K562 (cell line): ENCODE measurements around the gene MBD3L4. TPM values are rescaled to one million over a fixed set of nuclear protein-coding genes. Genes with fewer than 3 reads are reported as not detected.
"Not testable (repeated sequence)": the region's sequence is repeated elsewhere in the genome, so short reads cannot be mapped to it uniquely, and the experiment has no call there.

Source experiments
- ATAC-seq: fragments of 200-7000 bp; cut with Tn5 transposase; 3 replicates; pipeline ENCODE4 v1.9.1; 2020; ENCODE audit warnings: moderate library complexity
- BruUV-seq: library from RNA; stranded (reverse); fragments of 400-500 nt; replicated peaks from 2 replicates; lab custom pipeline; 2021; lab: Mats Ljungman, UMichigan
- CTCF ChIA-PET: fragments of 300-600 bp; formaldehyde crosslinking; extraction: SDS; loops from one replicate; lab custom pipeline; 2021; ENCODE audit warnings: low intra/inter-chr PET ratio; lab: Yijun Ruan, JAX
- POLR2A ChIA-PET: fragments of 300-600, 350-650 bp; sonication (Branson Sonifier 250); formaldehyde crosslinking; extraction: SDS; loops from one replicate; lab custom pipeline; 2021; ENCODE audit warnings: antibody characterized with exemption, inconsistent platforms; lab: Yijun Ruan, JAX
- DNase-seq, 4 experiments: peaks; one replicate each; pipeline versions ENCODE4 v3.0.0 to v3.0.0-alpha.2; 2011 to 2018; ENCODE audit warnings: low spot score in 3 of 4, mixed read lengths in 3 of 4; ENCODE audit errors: extremely low read depth in 1 of 4
- FAIRE-seq: peaks from 2 replicates; lab custom pipeline; 2011; peaks lifted over from hg19 to GRCh38; lab: Jason Lieb, UNC
- H2AFZ ChIP-seq: 2 replicates; pipeline ENCODE4 v1.6.0; 2011; ENCODE audit warnings: low read depth, low read length, control low read depth, inconsistent platforms
- H3K27ac ChIP-seq: fragments of 200-600 bp; 3 replicates; pipeline ENCODE4 v1.8.0; 2011; ENCODE audit warnings: low read depth, mild to moderate bottlenecking, control low read depth, inconsistent platforms, low read length, moderate library complexity, mixed read lengths; ENCODE audit errors: extremely low read depth
- H3K27me3 ChIP-seq, 2 experiments: fragments of 300-600 bp in 1 of 2; 2 replicates in 1 of 2; 3 replicates in 1 of 2; pipeline versions ENCODE4 v1.6.0 to v1.8.0; 2011; ENCODE audit warnings: inconsistent platforms in 2 of 2, low read length in 2 of 2, mild to moderate bottlenecking in 1 of 2, mixed read lengths in 1 of 2, moderate library complexity in 1 of 2; ENCODE audit not compliant: control insufficient read depth in 2 of 2, insufficient read depth in 2 of 2
- H3K36me3 ChIP-seq: fragments of 300-600 bp; 3 replicates; pipeline ENCODE4 v1.8.0; 2011; ENCODE audit warnings: mild to moderate bottlenecking, low read length, inconsistent platforms; ENCODE audit not compliant: control insufficient read depth, insufficient read depth
- H3K4me1 ChIP-seq, 2 experiments: fragments of 200-600 bp in 1 of 2; replicated peaks in 1 of 2; 2 replicates in 1 of 2; 3 replicates in 1 of 2; pipeline versions ENCODE4 v1.5.1 to v1.8.0; 2011; ENCODE audit warnings: inconsistent platforms in 2 of 2, low read length in 2 of 2, mild to moderate bottlenecking in 1 of 2, mixed read lengths in 1 of 2, moderate library complexity in 1 of 2; ENCODE audit not compliant: control insufficient read depth in 2 of 2, insufficient read depth in 2 of 2
- H3K4me2 ChIP-seq: 2 replicates; pipeline ENCODE4 v1.6.1; 2011; ENCODE audit warnings: low read length, control low read depth, inconsistent platforms, mixed read lengths; ENCODE audit not compliant: insufficient read depth
- H3K4me3 ChIP-seq: fragments of 200-600 bp; sonication (generic), shearing (Covaris generic); 2 replicates; pipeline ENCODE4 v1.5.1; 2016; ENCODE audit warnings: control low read depth, inconsistent platforms
- H3K79me2 ChIP-seq: fragments of 200-600 bp; 3 replicates; pipeline ENCODE4 v1.8.0; 2011; ENCODE audit warnings: low read length, inconsistent platforms; ENCODE audit not compliant: control insufficient read depth, insufficient read depth
- H3K9ac ChIP-seq, 2 experiments: 2 replicates each; pipeline versions ENCODE4 v1.6.0 to v1.6.1; 2011; ENCODE audit warnings: low read depth in 2 of 2, low read length in 2 of 2, control low read depth in 1 of 2, inconsistent platforms in 1 of 2, mild to moderate bottlenecking in 1 of 2, mixed read lengths in 1 of 2; ENCODE audit not compliant: insufficient read depth in 1 of 2
- H3K9me1 ChIP-seq: one replicate; pipeline ENCODE4 v1.6.0; 2011; ENCODE audit warnings: inconsistent platforms, mild to moderate bottlenecking, low read length, moderate library complexity; ENCODE audit not compliant: control insufficient read depth, insufficient read depth
- H3K9me3 ChIP-seq: replicated peaks from 2 replicates; pipeline ENCODE4 v1.5.1; 2011; ENCODE audit warnings: low read depth, low read length, inconsistent platforms; ENCODE audit not compliant: control insufficient read depth, insufficient read depth
- H4K20me1 ChIP-seq: replicated peaks from 2 replicates; pipeline ENCODE4 v1.6.1; 2011; ENCODE audit warnings: low read length, inconsistent platforms, mixed read lengths; ENCODE audit not compliant: control insufficient read depth, insufficient read depth
- BCOR ChIP-seq: fragments of 450-650 bp; IDR thresholded peaks from 2 replicates; pipeline ENCODE4 v1.6.1; 2016
- CHD1 ChIP-seq: fragments of 200-600 bp; sonication (generic); IDR thresholded peaks from one replicate; pipeline ENCODE4 v1.6.1; 2012; ENCODE audit warnings: mild to moderate bottlenecking, moderate library complexity, low read length, inconsistent platforms
- DPF2 ChIP-seq: fragments of 450-650 bp; IDR thresholded peaks from 2 replicates; pipeline ENCODE4 v1.6.1; 2016
- MYNN ChIP-seq, 2 experiments: sonication (generic); formaldehyde crosslinking in 1 of 2; IDR thresholded peaks; 2 replicates each; pipeline versions ENCODE4 v1.5.0 to v1.6.1; 2016 to 2020; ENCODE audit warnings: antibody characterized with exemption in 1 of 2, missing genetic modification reagents in 1 of 2
- SIN3A ChIP-seq, 2 experiments: fragments of 150-350 bp in 1 of 2; IDR thresholded peaks; 2 replicates each; pipeline ENCODE4 v1.6.1; 2011 to 2016; ENCODE audit warnings: borderline replicate concordance in 2 of 2, low read depth in 2 of 2, low read length in 2 of 2, mild to moderate bottlenecking in 2 of 2, moderate library complexity in 2 of 2; ENCODE audit not compliant: control insufficient read depth in 1 of 2
- WGBS: fragments of 100-300 bp; shearing (Covaris generic); methylation state at CpG from one replicate; pipeline ENCODE4 v1.1.6; 2016; ENCODE audit warnings: low coverage, mixed read lengths; ENCODE audit not compliant: insufficient coverage; ENCODE audit errors: missing lambda C conversion rate; 5-methylcytosine and 5-hydroxymethylcytosine counted together
- in situ Hi-C: fragments of 300-500 bp; cut with MboI; formaldehyde crosslinking; loops from 4 replicates; pipeline ENCODE4 v1.15.0; 2018; ENCODE audit warnings: inconsistent platforms, mixed read lengths
- intact Hi-C: fragments of 100-400 bp; cut with micrococcal nuclease; formaldehyde crosslinking; loops from 2 replicates; pipeline ENCODE4 v1.14.2; 2022
- polyA plus RNA-seq, 8 experiments: library from polyadenylated mRNA; depleted of rRNA in 4 of 8; stranded (reverse) in 5 of 8; unstranded in 3 of 8; fragments of >200 nt; fragmentation: Nextera tagmentation in 2 of 8; fragmentation: Illumina TruSeq in 1 of 8; extraction: Ambion mirVana in 2 of 8; extraction: Trizol in 1 of 8; gene quantifications; 2 replicates each; pipeline versions ENCODE4 v1.2.1 to v1.2.3, GENCODE V29; 2011 to 2014; ENCODE audit warnings: inconsistent platforms in 1 of 8, missing spikeins in 1 of 8
- total RNA-seq, 7 experiments: library from RNA; depleted of rRNA in 6 of 7; stranded (reverse); fragments of >200 nt in 6 of 7; fragmentation: Illumina TruSeq in 2 of 7; extraction: Trizol in 2 of 7; gene quantifications; 2 replicates each; pipeline versions ENCODE4 v1.2.1 to v1.2.3, GENCODE V29; 2011 to 2021; ENCODE audit warnings: low replicate concordance in 1 of 7
- TF ChIP-seq, protein P1 (sequence below): sonication (generic); formaldehyde crosslinking; IDR thresholded peaks from 2 replicates; pipeline ENCODE4 v1.5.0; 2020; ENCODE audit warnings: missing genetic modification reagents
- TF ChIP-seq, protein P2 (sequence below): sonication (generic); formaldehyde crosslinking; IDR thresholded peaks from 2 replicates; pipeline ENCODE4 v1.8.0; 2022; ENCODE audit warnings: mild to moderate bottlenecking, missing genetic modification reagents

MBD3L4 gene
- total and polyA plus RNA-seq, 9 of the 15 experiments (the other 6 are each of a cell fraction or from before 2014, with no cell fraction given): not detected

DNA sequence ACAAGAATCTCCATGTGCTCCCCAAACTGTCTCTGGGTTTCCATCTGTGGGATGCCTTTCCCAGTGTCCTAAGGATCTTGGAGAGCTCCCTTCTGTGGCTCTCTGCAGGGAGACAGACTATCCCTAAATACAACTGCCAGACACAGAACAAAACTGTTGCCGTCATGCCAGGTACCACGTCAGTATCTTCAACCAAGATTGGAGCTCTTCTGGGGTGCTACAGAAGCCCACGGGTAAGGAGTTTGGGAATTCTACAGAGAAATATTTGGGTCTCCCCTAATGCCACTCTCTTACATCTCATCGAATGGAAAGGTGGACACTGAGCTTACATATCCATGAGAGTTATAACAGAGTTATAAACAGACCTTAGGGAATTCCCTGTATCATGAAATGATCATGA lies 23.4 kb upstream of the MBD3L4 start:
- H3K9me3 ChIP-seq: no peaks in the 10 kb centered on the region
- ChIA-PET CTCF (no interaction called here), POLR2A (no interaction called here)
- BruUV-seq: no TSS peak
- FAIRE-seq (no peak), DNase-seq (no peak), ATAC-seq (no peak)
- no peaks in the 10 kb centered on the region for H3K4me1 ChIP-seq
- no peaks in the 10 kb centered on the region for H3K79me2 ChIP-seq
- no peak overlapping the region for H3K27ac ChIP-seq
- H3K9ac ChIP-seq: no peak overlapping the region
- no peaks in the 10 kb centered on the region for H3K9me1 ChIP-seq
- H3K4me3 ChIP-seq: no peak overlapping the region
- no peaks in the 10 kb centered on the region for H3K36me3 ChIP-seq
- no peak overlapping the region for H3K4me2 ChIP-seq
- WGBS: 18% methylated on average over 4 of the region's 4 CpGs
- H3K27me3 ChIP-seq: no peaks in the 10 kb centered on the region
- TF ChIP-seq BCOR (no peak), CHD1 (no peak), DPF2 (no peak), MYNN (IDR thresholded peaks at IDR 0.05) (no peak), MYNN (CRISPR knock-in tag; IDR thresholded peaks at IDR 0.05) (no peak), SIN3A (IDR thresholded peaks at IDR 0.05; ENCODE audit: borderline replicate concordance in 2 of 2, control insufficient read depth in 1 of 2, low read depth in 2 of 2, low read length in 2 of 2) (no peak)
- TF ChIP-seq, protein P1, sequence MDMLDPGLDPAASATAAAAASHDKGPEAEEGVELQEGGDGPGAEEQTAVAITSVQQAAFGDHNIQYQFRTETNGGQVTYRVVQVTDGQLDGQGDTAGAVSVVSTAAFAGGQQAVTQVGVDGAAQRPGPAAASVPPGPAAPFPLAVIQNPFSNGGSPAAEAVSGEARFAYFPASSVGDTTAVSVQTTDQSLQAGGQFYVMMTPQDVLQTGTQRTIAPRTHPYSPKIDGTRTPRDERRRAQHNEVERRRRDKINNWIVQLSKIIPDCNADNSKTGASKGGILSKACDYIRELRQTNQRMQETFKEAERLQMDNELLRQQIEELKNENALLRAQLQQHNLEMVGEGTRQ: no peak
- TF ChIP-seq, protein P2, sequence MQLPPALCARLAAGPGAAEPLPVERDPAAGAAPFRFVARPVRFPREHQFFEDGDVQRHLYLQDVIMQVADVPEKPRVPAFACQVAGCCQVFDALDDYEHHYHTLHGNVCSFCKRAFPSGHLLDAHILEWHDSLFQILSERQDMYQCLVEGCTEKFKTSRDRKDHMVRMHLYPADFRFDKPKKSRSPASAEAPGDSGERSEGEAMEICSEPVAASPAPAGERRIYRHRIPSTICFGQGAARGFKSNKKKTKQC (CRISPR knock-in tag): no peak
- H2AFZ ChIP-seq: no peak overlapping the region
- in situ Hi-C loops: no loop called here
- H4K20me1 ChIP-seq: no peaks in the 10 kb centered on the region
- intact Hi-C loops: no loop called here

DNA sequence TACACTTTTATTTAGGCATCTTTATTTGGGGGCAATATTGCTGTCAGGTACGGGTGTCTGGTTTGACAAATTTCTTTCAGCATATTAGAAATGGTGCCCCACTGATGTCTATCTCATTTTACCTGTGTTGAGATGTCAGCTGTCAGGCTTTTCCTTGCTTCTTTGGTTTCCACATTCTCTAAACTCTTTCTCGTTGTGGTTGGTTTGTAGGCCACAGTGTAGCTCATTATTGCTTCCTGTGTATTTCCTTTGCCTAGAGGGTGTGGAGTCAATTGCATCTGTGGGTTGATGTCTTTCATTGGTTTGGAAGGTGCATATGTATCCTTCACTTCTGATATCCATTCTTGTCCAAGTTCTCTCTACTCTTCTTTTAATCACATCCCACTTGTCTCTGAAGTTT lies 20.0 kb upstream of the MBD3L4 start:
- in situ Hi-C loops, H3K4me1 ChIP-seq, H3K9ac ChIP-seq, H3K27ac ChIP-seq, H3K9me3 ChIP-seq, BruUV-seq, ATAC-seq, intact Hi-C loops, H3K27me3 ChIP-seq, CTCF ChIA-PET, H3K9me1 ChIP-seq, H4K20me1 ChIP-seq, H3K36me3 ChIP-seq, H3K4me2 ChIP-seq, POLR2A ChIA-PET, H3K4me3 ChIP-seq, H2AFZ ChIP-seq, FAIRE-seq, H3K79me2 ChIP-seq, DNase-seq: not testable (repeated sequence)
- 0% methylated on average over 1 of the region's 2 CpGs for WGBS

DNA sequence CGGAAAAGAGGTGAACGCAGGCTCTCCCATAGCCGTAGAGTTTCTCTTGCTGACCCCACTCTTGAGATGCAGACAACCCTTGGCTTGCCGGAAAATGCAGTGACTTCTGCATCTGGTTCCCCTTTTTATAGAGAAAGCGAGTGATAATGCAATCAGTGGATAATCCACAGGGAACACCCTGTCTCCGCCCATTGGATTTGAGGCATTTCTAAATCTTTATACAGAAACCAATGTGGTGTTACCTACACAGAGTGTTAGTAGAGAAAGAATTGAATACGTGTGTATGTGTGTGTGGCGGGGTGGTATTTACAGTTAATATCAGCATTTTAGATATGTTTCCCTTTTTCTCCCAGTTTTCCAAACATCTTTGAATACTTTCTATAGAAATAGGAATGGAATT lies 18.6 kb upstream of the MBD3L4 start, which contains the start of gene MBD3L3:
MBD3L3 (minus strand) TSS at position 101 of the 400 bp plus-strand sequence; CDS start at position 30, 71 bp downstream.
- DNase-seq, in situ Hi-C loops, POLR2A ChIA-PET, BruUV-seq, FAIRE-seq, H3K4me2 ChIP-seq, ATAC-seq, H3K36me3 ChIP-seq, H4K20me1 ChIP-seq, H3K4me1 ChIP-seq, H2AFZ ChIP-seq, H3K27me3 ChIP-seq, H3K27ac ChIP-seq, H3K9me1 ChIP-seq, intact Hi-C loops, H3K79me2 ChIP-seq, H3K9ac ChIP-seq, H3K4me3 ChIP-seq, CTCF ChIA-PET, H3K9me3 ChIP-seq: not testable (repeated sequence)
- no CpG with 5 or more reads among the region's 8 CpGs for WGBS
